GM19351 (cell line): ENCODE data around the gene RBP3.

ENCODE experiments used
- ATAC-seq: cut with Tn5 transposase; IDR thresholded peaks from one replicate; pipeline ENCODE4 v1.9.1; 2021; ENCODE audit warnings: mild to moderate bottlenecking, moderate library complexity; ENCODE audit not compliant: unreplicated experiment

Gene RBP3

DNA sequence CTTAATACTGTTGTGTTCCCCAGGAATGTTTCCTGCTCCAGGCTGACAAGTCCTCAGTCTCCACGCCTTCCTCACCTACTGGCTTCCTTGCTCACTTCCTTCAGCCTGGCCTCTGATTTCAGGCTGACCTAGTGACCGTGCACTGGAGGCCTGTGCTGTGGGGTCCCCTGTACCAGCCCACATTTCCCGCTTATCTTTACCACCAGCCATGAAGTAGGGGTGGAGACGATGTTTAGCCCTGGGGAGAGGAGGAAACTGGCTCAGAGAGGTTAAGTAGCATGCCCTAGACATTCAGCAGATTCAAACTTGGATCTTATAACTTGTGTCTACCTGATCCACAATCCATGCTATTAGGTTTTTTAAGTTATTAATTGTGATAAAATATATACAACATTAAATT, 40.7 kb downstream of the RBP3 start:
- ATAC-seq, result no peak

DNA sequence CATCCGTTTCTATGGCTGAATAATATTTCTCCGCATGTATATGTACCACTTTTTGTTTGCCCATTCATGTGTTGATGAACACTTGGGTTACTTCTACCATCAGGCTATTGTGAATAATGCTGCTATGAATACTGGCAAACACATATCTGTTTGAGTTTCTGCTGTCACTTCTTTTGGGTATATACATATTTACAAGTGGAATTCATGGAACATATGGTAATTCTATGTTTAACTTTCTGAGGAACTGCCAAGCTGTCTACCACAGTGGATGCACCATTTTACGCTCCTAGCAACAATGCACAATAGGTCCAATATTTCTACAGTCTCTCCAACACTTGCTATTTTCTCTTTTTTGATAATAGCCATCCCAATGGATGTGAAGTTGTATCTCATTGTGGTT, 41.5 kb downstream of the RBP3 start:
- no peak for ATAC-seq

DNA sequence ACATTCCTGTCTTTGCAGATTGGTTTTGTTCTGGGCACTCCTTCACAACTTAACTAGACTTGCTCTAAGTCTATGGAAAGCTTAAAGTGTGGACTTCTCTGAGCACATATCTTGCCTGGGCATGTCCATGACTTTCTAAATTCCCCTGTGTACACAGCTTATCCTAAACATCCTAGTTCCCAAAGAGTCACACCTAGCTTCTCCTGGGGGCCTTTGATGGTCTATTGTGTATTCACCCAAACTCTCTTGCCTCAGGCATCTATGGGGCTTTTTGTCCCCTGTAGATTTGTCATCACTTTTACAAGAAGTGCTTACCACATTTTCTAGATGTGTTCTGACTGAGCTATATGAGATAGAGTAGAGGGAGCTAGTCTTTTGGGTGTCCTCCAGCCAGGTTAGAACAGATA, 48.2 kb downstream of the RBP3 start:
- no peak for ATAC-seq

DNA sequence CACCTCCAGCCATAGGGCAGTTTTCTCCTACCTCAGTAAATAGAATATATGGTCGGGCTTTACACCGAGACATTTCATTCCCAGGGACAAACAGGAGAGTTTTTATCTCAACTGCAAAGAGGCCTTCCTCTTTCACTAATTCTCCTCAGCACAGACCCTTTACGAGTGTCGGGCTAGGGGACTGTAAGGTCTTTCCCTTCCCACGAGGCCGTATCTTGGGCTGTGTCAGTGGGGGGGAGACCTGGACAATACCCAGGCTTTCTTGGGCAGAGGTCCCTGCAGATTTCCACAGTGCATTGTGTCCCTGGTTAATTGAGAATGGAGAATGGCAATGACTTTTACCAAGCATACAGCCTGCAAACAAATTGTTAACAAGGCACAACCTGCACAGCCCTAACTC, 49.1 kb downstream of the RBP3 start:
- ATAC-seq, result no peak

DNA sequence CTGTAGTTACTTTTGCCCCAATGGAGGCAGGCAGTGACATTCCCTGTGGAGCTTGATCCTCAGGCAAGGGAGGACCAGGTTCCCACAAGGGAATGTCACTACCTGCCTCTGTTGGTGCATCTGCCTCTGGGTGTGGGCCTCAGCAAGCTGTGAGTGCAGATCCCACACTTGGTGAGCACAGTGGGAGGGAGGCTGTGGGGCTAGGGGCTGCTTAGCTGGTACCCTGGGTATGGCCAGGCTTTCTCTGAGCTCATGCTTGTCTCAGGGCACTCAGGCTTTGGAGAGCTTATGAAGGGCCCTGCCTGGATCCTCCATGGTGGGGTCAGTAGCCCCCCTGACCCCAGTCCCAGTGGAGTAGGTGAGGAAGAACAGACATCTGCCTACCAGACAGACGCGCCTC, 52.1 kb downstream of the RBP3 start:
- no peak for ATAC-seq

DNA sequence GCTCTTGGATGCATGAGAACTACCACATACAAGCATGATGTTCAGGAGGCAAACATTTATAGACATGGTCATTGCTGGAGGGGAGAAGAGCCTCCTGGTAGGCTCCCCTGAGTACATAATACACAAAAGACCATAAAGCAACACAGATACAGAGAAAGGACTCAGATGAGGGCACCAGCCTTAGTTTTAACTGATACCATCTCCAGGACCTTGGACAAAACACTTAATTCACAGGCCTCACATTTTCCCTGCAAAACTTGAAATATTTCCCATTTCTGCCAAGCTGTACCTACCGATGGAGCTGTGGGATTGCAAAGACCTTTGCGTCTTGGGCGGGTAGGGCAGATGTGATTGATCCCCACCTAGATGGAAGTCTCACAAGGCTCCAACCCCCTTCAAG, 52.6 kb downstream of the RBP3 start:
- no peak for ATAC-seq

DNA sequence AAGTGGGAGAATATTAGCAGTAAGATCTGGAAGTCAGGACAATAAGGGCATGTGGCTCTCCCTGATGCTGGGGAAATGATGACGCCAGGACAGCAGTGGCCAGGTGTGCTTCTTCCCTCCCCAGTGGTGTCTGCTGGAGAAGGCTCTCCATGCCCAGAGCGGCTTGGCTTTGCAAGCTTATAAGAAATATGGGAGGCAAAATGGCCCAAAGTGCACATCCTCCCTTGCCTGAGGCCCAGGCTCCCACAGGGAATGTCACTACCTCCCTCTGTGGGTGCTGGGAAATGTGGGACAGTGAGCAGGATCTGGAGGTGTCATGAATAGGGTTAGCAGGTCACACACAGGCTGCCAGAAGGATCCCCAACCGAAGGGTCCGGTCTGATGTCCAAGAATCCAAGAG, 53.0 kb downstream of the RBP3 start:
- no peak for ATAC-seq

DNA sequence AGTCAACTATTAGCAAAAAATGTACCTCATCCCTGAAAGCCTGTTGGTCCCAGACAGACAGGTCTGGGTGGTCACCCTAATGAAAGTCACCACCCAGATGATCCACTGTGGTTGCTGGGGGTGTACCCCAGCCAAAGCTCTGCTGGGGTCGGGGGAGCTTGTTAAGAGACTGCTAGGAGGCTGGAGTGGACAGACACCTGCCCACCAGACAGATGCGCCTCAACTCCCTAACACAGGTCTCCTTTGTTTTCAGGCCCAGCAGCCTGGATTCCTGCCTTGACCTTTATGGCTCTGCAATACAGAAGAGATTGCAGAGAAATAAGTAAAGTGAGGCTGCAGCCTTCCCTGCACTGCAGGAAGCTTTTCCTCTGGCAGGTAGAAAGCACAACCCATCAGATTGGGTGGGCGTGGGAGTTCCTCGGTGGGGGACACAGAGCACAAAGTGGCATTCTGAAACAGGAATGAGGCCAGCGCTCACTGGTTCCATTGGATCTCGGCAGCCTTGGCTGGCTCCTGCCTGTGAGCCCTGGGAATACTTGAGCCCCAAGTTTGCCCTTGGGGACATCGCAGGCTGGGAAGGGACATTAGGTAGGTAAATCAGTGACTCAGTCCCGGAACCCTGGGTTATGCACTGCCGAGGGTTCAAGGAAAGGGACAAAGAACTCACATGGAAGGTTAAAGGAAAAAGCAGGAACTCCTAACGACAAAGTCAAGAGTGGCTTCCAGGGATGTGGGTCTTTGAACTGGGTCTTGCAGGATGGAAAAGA, 53.9 kb downstream of the RBP3 start:
- no peak for ATAC-seq

DNA sequence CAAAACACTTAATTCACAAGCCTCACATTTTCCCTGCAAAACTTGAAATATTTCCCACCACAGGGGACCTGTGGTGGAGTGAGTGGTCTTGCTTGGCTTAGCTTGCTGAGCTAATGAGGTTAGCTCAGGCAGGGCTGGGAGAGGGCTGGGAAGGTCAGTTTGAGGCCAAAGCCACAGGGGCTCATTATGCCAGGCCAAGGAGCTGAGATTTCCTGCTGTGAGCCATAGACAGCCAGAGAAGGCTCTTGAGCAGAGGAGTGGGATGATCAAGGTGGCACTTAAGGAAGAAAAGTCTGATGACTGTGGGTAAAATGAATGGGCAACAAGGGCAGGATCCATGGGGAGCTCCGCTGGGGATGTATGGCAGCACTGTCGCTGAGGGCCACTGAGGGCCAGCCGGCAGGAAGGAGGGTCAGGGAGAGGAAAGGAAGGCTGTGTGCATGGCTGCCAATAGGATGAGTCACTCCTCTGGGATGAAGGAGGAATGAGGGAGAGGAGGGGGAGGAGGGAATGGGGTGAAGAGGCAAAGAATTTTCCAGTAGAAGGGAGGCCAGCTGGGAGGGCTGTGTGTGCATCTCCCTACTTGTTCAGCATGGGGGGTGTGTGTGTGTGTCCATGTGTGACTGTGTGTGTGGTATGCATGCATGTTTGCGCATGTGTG, 54.6 kb downstream of the RBP3 start:
- ATAC-seq, result no peak

DNA sequence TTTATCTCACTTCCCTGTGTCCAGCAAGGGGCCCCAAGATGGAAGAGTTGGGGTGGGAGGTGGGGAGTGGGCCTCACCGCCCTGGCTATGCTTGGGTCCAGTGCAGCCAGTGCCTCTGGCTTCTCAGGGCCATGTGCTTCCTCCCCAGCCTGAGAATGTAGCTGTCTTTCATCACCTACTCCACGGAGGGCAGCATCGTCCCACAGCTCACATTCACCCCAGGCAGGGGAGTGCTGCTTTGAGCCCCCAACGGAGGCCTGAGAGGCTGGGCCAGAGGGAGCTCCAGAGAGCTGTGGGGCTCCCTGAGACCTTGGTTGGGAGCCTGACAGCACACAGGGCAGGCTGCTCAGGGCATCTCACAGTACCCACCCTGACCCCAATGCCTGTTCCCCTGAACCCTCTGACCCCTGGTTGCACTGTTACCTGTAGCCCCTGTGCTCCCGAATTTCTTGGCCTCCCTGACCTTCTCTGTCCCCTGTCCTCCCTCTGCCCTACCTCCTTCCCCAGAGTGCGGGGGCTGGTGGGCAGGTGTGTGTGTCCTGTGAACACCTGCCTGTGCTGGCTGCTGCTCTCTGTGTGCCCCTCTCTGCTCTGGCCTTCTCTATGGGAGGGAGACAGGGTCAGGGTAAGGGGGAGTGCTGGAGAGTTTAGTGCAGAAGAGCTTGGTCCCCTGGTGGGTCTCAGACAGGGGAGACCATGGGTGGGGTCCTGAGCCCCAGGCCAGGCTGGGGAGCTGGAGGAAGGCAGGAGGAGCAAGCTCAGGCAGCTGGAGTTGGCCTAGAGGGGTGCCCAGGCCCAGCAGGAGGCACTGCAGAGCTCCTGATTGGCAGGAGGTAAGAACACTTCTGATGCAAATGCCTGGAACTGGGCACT, 55.5 kb downstream of the RBP3 start:
- ATAC-seq, result no peak

DNA sequence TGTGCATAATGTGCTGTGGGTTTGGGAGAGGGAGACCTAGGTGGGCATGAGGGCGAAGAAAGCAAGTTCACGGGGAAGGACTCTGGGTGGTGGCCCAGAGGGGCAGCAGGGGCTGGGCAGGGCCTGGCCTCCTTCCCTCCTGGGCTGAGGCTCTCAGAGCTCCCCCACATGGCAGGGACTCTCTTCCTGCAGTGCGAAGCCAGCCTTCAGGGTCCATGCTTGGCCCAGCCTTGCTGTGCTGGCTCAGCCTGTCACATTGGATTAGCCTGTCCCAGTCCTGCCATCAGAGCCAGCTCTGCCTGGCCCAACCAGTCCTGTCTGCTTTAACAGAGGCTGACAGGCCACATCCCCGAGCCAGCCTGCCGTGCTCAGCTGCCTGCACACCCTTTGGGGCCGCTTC, 56.3 kb downstream of the RBP3 start:
- ATAC-seq, result no peak

DNA sequence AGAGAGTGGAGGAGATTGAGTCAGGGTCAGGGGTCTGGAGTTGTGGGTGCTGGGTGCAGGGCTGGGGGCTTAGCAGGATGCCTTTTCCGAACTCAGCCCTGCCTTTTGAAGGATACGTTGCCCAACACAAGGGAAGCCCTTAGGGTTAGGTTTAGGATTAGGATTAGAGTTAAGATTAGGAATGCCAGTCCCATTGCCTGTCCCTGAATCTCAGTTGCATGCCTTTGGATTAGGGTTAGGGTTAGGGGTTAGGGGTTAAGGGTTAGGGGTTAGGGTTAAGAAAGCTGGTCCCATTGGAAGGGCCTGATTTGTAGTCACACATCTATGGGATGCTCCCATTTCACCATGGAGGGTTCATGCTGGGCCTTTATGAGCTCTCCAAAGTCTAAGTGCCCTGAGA, 56.8 kb downstream of the RBP3 start:
- no peak for ATAC-seq

DNA sequence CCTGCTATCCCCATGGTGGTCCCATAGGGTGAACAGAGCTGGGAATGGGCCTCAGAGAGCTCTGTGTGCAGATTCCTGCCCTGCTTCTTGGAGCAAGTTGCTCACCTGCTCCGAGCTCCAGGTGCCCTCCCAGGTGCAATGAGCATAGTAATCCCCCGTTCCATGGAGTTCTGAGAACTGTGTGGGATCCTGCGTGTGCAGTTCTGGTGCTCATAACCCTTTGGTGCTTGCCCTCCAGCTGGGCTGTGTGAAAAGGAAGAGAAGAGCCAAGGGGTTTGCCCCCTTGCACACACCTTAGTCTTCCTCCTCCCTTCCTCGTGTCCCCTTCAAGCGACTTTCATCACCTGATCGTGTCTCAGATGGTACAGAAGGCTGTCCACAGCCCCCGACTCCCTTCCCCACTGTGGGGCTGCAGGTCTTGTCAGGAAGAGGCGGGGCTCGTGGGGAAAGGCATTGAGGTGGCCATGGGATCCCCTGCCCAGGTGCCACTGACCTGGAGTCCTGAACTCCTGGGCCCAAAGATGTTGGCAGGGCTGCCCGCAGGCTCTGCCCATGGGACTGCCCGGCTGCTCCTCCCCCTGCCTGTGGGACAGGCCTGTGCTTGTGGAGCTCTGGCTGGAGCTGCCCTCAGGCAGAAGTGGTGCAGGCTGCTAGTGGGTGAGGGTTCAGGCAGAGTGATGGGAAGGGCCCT, 57.8 kb downstream of the RBP3 start:
- ATAC-seq, result no peak

DNA sequence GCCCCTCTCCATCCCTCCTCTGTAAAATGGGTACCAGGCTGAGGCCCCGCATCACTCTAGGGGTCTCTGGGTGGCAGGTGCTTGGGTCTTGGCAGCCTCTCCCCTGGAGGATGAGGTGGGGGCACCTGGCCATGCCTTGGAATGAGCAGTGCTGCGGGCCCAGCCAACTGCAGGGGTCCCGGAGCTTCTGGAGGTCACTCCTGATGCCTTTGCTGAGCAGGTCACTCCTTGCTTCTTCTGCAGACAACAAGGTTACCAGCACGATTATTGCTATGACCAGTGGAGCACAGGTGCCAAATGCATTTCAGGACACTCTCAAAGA, 58.3 kb downstream of the RBP3 start:
- no peak for ATAC-seq

DNA sequence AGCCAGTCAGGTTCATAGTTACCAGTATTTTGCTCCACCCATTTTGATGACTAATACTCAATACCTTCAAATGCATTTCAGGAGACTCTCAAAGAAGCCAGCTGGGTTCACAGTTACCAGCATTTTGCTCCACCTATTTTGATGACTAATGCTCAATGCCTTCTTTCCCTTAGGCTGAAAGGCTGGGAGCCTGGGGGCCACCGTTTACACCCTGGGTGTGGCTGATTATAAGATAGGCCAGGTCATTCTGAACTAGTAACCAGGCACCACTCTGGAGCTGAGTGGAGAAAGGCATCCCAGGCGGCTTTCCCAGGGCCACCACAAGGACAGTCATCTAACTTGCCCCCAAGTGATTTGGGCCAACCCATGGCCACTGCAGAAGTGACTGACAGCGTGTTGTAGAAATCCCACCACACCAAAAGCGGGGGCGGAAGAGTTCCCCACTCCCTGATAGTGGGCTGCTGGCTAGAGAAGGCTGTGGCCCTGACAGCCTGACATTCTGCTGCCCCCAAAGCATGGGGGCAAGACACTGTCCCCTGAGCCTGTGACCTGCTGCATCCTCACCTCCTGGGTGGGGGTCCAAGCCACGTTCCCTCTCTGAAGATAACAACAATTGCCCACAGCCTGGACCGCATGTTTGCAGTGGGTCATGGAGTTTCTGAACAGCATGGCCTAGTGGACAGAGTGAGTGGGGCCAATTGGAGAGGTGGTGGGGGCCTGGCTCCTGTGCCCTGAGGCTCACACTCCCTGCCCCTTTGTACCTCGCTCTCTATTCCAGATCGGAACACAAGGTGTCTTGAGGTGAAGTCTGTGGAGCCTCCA, 58.9 kb downstream of the RBP3 start:
- no peak for ATAC-seq
